Dermis microvascular lymphatic vessel endothelial cell (primary cell): ENCODE measurements around the gene INPP1. TPM values are rescaled to one million over a fixed set of nuclear protein-coding genes. Genes with fewer than 3 reads are reported as not detected.
A peak's percentile ranks its signal among the peaks of the same experiment; 100 is the strongest.
"Not testable (repeated sequence)": the region's sequence is repeated elsewhere in the genome, so short reads cannot be mapped to it uniquely, and the experiment has no call there.

ENCODE experiments used
- DNase-seq, 2 donors: peaks; one replicate each; pipeline versions ENCODE4 v3.0.0 to v3.0.0-alpha.2; 2010; ENCODE audit warnings: low read depth in 2 of 2
- total RNA-seq: library from RNA; depleted of rRNA; stranded (reverse); fragments of >200 nt; gene quantifications from 2 replicates; pipeline ENCODE4 v1.2.1, GENCODE V29; 2014

INPP1 gene
- total RNA-seq, 1 donor from 2014 or later = 14.2 TPM

DNA sequence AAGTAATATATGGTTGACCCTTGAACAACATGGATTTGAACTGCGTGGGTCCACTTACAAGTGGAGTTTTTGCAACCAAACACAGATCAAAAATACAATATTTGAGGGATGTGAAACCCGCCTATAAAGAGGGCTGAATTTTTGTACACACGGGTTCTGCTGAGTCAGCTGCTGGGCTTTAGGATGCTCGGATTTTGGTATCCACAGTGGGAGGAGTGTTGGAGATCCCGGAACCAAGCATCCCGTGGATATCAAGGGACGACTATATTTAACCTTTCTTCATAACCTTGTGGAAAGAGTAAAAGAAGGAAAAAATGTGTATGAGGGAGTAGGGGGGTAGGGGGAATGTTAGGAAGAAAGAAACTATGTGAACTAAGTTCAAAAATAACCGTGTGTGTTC is 10.0 kb upstream of the INPP1 start:
- DNase-seq = no peak

GRCh38 chr2:190333928-190334327 is 9.5 kb upstream of the INPP1 start:
- DNase-seq = no peak

DNA sequence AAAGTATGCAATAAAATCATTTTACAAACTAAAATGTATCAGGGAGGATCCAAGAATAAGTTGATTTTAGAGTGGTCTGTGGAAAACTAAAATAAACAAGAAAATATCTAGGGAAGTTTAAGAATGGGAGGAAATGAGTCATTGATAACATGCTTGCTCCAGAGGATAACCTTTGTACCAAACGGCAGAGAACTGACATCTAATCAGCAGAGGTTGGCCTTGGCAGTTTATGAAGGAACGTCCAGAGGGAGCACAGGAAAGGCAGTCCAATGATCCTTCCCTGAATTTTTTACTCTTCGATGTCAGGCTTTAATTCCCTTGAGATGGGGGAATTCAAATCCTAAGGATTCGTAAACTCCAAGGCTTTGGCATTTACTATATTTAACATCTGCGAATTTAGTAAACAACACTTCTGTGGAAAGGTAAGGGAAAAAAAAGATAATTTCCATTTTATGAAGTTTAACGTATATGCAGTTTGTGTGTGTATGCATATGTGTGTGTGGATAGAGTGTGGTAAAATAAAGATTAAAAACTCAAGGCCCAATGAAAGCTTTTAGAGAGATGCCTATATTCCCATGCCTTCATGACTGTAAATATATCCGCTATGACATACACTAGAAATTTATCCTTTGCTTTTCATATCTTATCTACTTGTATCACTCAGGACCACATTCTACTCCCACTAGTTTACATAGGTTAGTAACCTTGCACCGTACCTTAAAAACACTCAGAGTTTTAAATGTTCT is 8.7 kb upstream of the INPP1 start:
- peak; percentile 88 to 95 for DNase-seq

GRCh38 chr2:190335225-190335559 is 8.2 kb upstream of the INPP1 start:
- no peak for DNase-seq

- DNase-seq = not testable (repeated sequence)
Measured at GRCh38 chr2:190335584-190335983, 7.8 kb upstream of the INPP1 start.

- no peak for DNase-seq
Measured at GRCh38 chr2:190336420-190336819, 7.0 kb upstream of the INPP1 start.

GRCh38 chr2:190338453-190338852 is 4.9 kb upstream of the INPP1 start:
- DNase-seq = no peak

DNA sequence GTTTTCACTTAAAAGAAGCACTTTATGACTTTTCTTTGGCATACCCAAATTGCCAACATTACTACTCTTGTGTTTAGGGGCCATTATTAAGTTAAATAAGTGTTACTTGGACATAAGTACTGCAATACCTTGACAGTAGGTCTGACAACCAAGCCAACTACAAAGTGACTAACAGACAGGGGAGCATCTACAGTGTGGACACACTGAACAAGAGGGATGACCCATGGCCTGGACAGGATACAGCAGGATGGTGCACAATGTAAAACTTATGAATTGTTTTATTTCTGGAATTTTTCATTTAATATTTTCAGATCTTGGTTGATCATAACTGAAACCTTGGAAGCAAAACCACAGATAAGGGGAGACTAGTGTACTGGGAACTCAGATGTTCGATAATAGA is 4.0 kb upstream of the INPP1 start:
- peak in 1 of 2 donors; percentile 38 for DNase-seq

DNA sequence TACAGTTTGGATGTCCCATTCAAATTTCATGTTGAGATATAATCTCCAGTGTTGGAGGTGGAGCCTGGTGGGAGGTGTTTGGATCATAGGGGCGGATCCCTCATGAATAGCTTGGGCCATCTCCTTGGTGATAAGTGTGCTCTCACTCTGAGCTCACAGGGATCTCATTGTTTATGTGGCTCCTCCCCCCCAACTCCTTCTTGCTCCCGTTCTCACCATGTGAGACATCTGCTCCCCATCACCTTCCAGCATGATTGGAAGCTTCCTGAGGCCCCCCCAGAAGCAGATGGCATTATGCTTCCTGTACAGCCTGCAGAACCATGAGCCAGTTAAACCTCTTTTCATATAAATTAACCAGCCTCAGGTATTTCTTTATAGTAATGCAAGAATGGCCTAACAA is 3.0 kb upstream of the INPP1 start:
- DNase-seq = peak in 1 of 2 donors; percentile 20

GRCh38 chr2:190342611-190343010 is 778 bp upstream of the INPP1 start:
- no peak for DNase-seq

GRCh38 chr2:190343089-190343535 is 277 bp upstream of the INPP1 start:
- DNase-seq = peak in 1 of 2 donors; percentile 76

- DNase-seq = peak in 1 of 2 donors; percentile 58
Measured at GRCh38 chr2:190344276-190344827, 963 bp downstream of the INPP1 start.

DNA sequence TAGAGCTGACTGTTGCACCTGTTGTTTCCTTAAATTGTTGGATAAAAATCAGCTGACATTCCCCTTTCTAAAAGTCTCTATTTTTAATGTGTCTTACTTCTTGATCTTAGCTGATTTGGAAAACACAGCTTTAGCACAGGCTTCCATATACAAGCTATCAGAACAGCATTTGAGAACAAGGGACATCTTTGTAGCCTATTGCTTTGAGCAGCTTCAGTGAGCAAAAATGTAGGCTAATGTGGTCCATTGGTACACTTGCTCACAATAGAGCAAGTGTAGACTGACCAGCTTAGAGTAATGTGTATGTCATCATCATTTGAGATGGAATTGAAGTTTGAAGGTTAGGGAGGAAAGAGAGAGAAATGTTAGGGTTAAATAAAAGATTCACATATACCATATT is 7.0 kb downstream of the INPP1 start:
- DNase-seq = no peak

DNA sequence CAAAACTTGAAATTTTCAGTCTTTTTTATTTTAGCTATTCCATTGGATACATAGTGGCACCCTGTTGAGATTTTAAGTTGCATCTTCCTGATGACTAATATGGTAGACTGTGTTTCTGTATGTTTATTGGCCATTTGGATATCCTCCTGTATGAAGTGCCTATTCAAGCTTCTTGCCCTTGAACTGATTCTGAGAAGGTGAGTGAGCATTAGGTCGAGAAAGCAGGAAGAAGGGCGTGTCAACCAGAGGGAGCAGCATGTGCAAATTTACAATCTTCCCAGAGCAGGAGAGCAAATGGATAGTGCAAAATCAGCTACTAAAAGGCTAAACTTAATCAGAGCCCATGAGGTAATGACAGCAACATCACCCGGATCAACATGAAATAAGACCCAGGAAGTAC is 8.6 kb downstream of the INPP1 start:
- no peak for DNase-seq

- no peak for DNase-seq
Measured at GRCh38 chr2:190352668-190353536, 9.5 kb downstream of the INPP1 start.

DNA sequence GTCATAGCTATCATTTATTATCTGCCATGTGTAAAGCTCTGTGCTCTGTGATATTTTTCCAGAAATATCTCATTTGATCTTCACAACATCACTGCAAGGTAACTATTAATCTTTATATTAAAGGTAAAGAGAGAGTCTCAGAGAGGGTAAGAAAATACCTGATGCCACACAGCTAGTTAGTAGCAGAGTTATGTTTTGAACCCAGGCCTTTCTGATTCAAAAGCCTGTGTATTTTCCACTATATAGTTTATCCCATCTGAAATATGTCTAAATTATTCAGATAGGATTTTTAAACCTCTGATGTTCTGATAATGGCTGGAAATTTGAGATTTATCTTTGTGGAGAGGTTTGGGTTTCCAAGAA is 10.1 kb downstream of the INPP1 start:
- DNase-seq = no peak

GRCh38 chr2:190354003-190354690 is 10.8 kb downstream of the INPP1 start:
- no peak for DNase-seq

- no peak for DNase-seq
Measured at GRCh38 chr2:190355968-190356644, 12.7 kb downstream of the INPP1 start.

DNA sequence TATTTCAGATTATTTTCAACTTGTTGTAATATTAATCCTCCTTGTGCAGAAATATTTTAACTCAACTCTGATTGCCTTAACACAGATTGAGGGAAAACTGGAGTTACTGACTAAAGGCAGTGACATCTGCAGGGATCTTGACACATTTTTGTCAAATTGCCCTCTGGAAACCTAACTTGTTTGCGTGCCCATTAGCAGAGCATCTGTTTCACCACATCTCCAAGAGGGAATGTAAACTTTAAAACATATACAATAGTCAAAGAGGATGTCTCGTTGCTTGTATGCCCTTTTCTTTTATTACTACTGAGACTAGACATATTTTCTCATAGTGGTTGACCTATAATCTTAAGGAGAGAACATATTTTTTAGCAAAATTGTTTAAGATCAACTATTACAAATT is 14.2 kb downstream of the INPP1 start:
- DNase-seq = no peak

DNA sequence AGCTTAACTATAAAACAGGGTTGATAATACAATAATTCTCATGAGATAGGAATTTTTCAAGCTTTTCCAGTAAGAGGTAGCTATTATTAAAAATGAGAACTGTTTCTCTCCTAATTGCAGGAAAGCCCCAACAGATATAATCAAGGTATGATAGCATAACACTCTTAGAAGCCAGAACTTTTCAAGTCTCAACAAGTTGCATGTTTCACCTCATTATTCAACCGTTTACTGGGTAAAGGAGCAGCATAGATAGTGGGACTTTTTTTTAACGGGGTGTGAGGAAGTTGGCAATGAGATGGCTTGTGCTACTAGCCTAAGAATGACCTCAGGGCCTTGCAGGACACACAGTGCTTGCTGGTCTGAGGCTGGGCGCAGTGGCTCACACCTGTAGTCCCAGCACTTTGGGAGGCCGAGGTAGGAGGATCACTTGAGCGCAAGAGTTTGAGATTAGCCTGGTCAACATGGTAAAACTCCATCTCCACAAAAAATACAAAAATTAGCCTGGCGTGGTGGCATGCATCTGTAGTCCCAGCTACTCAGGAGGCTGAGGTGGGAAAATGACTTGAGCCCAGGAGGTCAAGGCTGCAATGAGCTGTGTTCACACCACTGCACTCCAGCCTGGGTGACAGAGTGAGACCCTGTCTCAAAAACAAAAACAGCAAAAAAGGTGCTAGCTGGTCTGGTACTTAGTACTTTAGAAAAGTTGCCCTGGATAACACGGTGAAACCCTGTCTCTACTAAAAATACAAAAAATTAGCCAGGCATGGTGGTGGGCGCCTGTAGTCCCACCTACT is 15.5 kb downstream of the INPP1 start:
- DNase-seq = not testable (repeated sequence)

DNA sequence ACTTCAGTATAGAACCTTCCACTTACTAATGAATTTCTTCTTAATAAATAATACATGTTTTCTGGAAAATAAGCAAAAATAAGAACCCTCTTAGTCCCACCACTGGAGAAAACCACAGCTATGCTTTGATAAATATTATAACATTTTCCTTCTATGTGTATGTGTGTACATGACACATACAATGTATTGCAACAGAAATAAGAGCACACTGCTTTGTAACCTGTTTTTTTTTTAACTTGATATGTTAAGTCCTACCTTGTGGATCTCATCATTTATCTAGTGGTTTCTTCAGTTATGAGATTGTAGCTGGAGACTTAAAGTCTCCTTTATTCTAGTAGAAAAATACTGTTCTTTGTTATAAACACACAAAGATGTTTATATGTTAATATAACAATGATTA is 17.2 kb downstream of the INPP1 start:
- DNase-seq = no peak
